PC-3 (cell line): ENCODE results near the gene DLG2. TPM values are rescaled to one million over a fixed set of nuclear protein-coding genes. Genes with fewer than 3 reads are reported as not detected.

ENCODE experiments used
- ATAC-seq: fragments of 200-7000 bp; cut with Tn5 transposase; 2 replicates; pipeline ENCODE4 v1.9.1; 2020; ENCODE audit warnings: mild to moderate bottlenecking, moderate library complexity
- BruUV-seq: library from RNA; stranded (reverse); fragments of 400-500 nt; replicated peaks from 2 replicates; lab custom pipeline; 2021; lab: Mats Ljungman, UMichigan
- CTCF ChIA-PET: fragments of 300-600 bp; sonication (Branson Sonifier 250); formaldehyde crosslinking; loops from one replicate; lab custom pipeline; 2022; ENCODE audit warnings: antibody characterized with exemption; lab: Charles Lee
- POLR2A ChIA-PET: fragments of 300-600 bp; sonication (Branson Sonifier 250); formaldehyde crosslinking; loops from one replicate; lab custom pipeline; 2022; ENCODE audit warnings: antibody characterized with exemption; ENCODE audit not compliant: unreplicated experiment; lab: Charles Lee
- DNase-seq: peaks from one replicate; pipeline ENCODE4 v3.0.0-alpha.2; 2015
- H2AFZ ChIP-seq: fragments of 300-600 bp; sonication (generic); 2 replicates; pipeline ENCODE4 v1.6.0; 2016; ENCODE audit warnings: antibody characterized with exemption, low read length
- H3F3A ChIP-seq: fragments of 300-600 bp; sonication (generic); one replicate; pipeline ENCODE4 v1.6.0; 2017; ENCODE audit warnings: antibody characterized with exemption, low read length, control low read depth, mild to moderate bottlenecking; ENCODE audit not compliant: unreplicated experiment
- H3K27ac ChIP-seq: fragments of 300-600 bp; sonication (generic); 2 replicates; pipeline ENCODE4 v1.5.1; 2016; ENCODE audit warnings: mild to moderate bottlenecking, low read length
- H3K27me3 ChIP-seq: fragments of 300-600 bp; sonication (generic); 2 replicates; pipeline ENCODE4 v1.6.1; 2016; ENCODE audit warnings: low read length, mixed read lengths
- H3K36me3 ChIP-seq: fragments of 300-600 bp; sonication (generic); 2 replicates; pipeline ENCODE4 v1.6.1; 2016; ENCODE audit warnings: low read depth, mixed run types, low read length, mixed read lengths
- H3K4me1 ChIP-seq: fragments of 300-600 bp; sonication (generic); 2 replicates; pipeline ENCODE4 v1.5.1; 2016; ENCODE audit warnings: low read length; ENCODE audit not compliant: insufficient read depth
- H3K4me2 ChIP-seq: fragments of 300-600 bp; sonication (generic); 2 replicates; pipeline ENCODE4 v1.6.0; 2016; ENCODE audit warnings: low read length
- H3K4me3 ChIP-seq: fragments of 300-600 bp; sonication (generic); 2 replicates; pipeline ENCODE4 v1.5.1; 2016; ENCODE audit warnings: mild to moderate bottlenecking, low read length, mixed read lengths
- H3K79me2 ChIP-seq: fragments of 300-600 bp; sonication (generic); 2 replicates; pipeline ENCODE4 v1.6.1; 2017; ENCODE audit warnings: low read length, mixed read lengths
- H3K9ac ChIP-seq: fragments of 300-600 bp; sonication (generic); 2 replicates; pipeline ENCODE4 v1.6.0; 2016; ENCODE audit warnings: mild to moderate bottlenecking, low read length
- H3K9me2 ChIP-seq: fragments of 300-600 bp; sonication (generic); replicated peaks from 2 replicates; pipeline ENCODE4 v1.6.1; 2016; ENCODE audit warnings: mixed run types, low read length, mixed read lengths
- H3K9me3 ChIP-seq: fragments of 300-600 bp; sonication (generic); 2 replicates; pipeline ENCODE4 v1.6.1; 2016; ENCODE audit warnings: low read length, mixed read lengths
- H4K20me1 ChIP-seq: fragments of 300-600 bp; sonication (generic); 2 replicates; pipeline ENCODE4 v1.6.1; 2016; ENCODE audit warnings: low read length, mixed read lengths
- CTCF ChIP-seq: fragments of 300-600 bp; sonication (generic); conservative IDR thresholded peaks from 2 replicates; pipeline ENCODE4 v1.5.1; 2017; ENCODE audit warnings: antibody characterized with exemption, low read depth, mild to moderate bottlenecking, low read length
- EZH2 ChIP-seq: fragments of 300-600 bp; sonication (generic); IDR thresholded peaks from one replicate; pipeline ENCODE4 v1.6.1; 2017; ENCODE audit warnings: antibody characterized with exemption, mild to moderate bottlenecking, low read length; ENCODE audit not compliant: unreplicated experiment
- EZH2phosphoT487 ChIP-seq: fragments of 300-600 bp; sonication (generic); IDR thresholded peaks from 2 replicates; pipeline ENCODE4 v1.6.1; 2018; ENCODE audit warnings: mild to moderate bottlenecking, antibody characterized with exemption, low read length, borderline replicate concordance
- intact Hi-C: fragments of 100-400 bp; cut with micrococcal nuclease; formaldehyde crosslinking; loops from 2 replicates; pipeline ENCODE4 v1.9.0; 2023
- total RNA-seq: library from RNA; depleted of rRNA; stranded (reverse); fragments of >200 nt; gene quantifications from 2 replicates; pipeline ENCODE4 v1.2.3, GENCODE V29; 2014

Gene DLG2
- total RNA-seq, 1 experiment from 2014 or later, result 0.58 TPM

GRCh38 chr11:84524422-84525051 is 1102.6 kb downstream of the DLG2 start:
- Histone ChIP-seq H3K9ac (no peak overlapping the region), H3K4me1 (no peaks in the 10 kb centered on the region), H3K4me2 (no peak overlapping the region), H3K27me3 (peaks cover 31% of the 10 kb centered on the region), H3K27ac (no peak overlapping the region), H3K9me2 (no peaks in the 10 kb centered on the region), H3K9me3 (no peaks in the 10 kb centered on the region), H3K79me2 (no peaks in the 10 kb centered on the region), H2AFZ (no peak overlapping the region), H3K4me3 (no peak overlapping the region), H4K20me1 (no peaks in the 10 kb centered on the region), H3K36me3 (no peaks in the 10 kb centered on the region), H3F3A (no peaks in the 10 kb centered on the region)
- no peak for ATAC-seq
- DNase-seq, result peak; percentile 57
- ChIA-PET POLR2A (interaction anchor here (0.5 kb wide), 1 partner anchor 252 kb away, joined by 5 read pairs; no protein-coding TSS in a partner anchor), CTCF (interaction anchor here (0.6 to 0.9 kb wide), 3 partner anchors 34 to 1306 kb away, joined by 3 to 6 read pairs (median 4); no protein-coding TSS in a partner anchor)
- intact Hi-C loops, result loop anchor here (2.0 to 5.0 kb wide), 2 partner anchors 127 to 140 kb away; no protein-coding TSS in a partner anchor
- BruUV-seq, result no TSS peak
- TF ChIP-seq CTCF, result peak; percentile 72
- no peak for TF ChIP-seq EZH2phosphoT487
- no peak for TF ChIP-seq EZH2

GRCh38 chr11:84522331-84522730 is 1104.8 kb downstream of the DLG2 start:
- no peaks in the 10 kb centered on the region for H3K4me1 ChIP-seq
- no peaks in the 10 kb centered on the region for H3K36me3 ChIP-seq
- no peak overlapping the region for H3K27ac ChIP-seq
- H3K9me3 ChIP-seq, result no peaks in the 10 kb centered on the region
- no peak overlapping the region for H3K9ac ChIP-seq
- ATAC-seq, result no peak
- H4K20me1 ChIP-seq, result no peaks in the 10 kb centered on the region
- H3K27me3 ChIP-seq, result peaks cover 10% of the 10 kb centered on the region
- no peaks in the 10 kb centered on the region for H3F3A ChIP-seq
- intact Hi-C loops, result loop anchor here (5.0 kb wide), 1 partner anchor 125 kb away; no protein-coding TSS in a partner anchor
- H3K79me2 ChIP-seq, result no peaks in the 10 kb centered on the region
- H3K4me3 ChIP-seq, result no peak overlapping the region
- TF ChIP-seq EZH2phosphoT487, result no peak
- DNase-seq, result no peak
- ChIA-PET CTCF (no interaction called here), POLR2A (no interaction called here)
- H3K4me2 ChIP-seq, result no peak overlapping the region
- H2AFZ ChIP-seq, result no peak overlapping the region
- no peaks in the 10 kb centered on the region for H3K9me2 ChIP-seq
- no TSS peak for BruUV-seq

- H3F3A ChIP-seq, result no peaks in the 10 kb centered on the region
- intact Hi-C loops, result no loop called here
- CTCF ChIA-PET, result no interaction called here
- no peak overlapping the region for H3K4me3 ChIP-seq
- no peak for DNase-seq
- ATAC-seq, result no peak
- H3K27me3 ChIP-seq, result peaks cover 6% of the 10 kb centered on the region; the same call in 1 of the 2 replicates
- POLR2A ChIA-PET, result no interaction called here
- H3K9me2 ChIP-seq, result no peaks in the 10 kb centered on the region
- H3K4me2 ChIP-seq, result no peak overlapping the region
- no peak overlapping the region for H3K27ac ChIP-seq
- H4K20me1 ChIP-seq, result no peaks in the 10 kb centered on the region
- TF ChIP-seq CTCF (no peak), EZH2 (no peak)
- no peaks in the 10 kb centered on the region for H3K4me1 ChIP-seq
- H3K9ac ChIP-seq, result no peak overlapping the region
- H3K36me3 ChIP-seq, result no peaks in the 10 kb centered on the region
- H3K9me3 ChIP-seq, result no peaks in the 10 kb centered on the region
- BruUV-seq, result no TSS peak
- no peak overlapping the region for H2AFZ ChIP-seq
- H3K79me2 ChIP-seq, result no peaks in the 10 kb centered on the region
These were observed 1108.4 kb downstream of the DLG2 start for GRCh38 chr11:84518631-84519183.
